HuH-7.5 (cell line): Measurements from ENCODE around the gene BCAN.
A peak's percentile ranks its signal among the peaks of the same experiment; 100 is the strongest.

Source experiments
- DNase-seq: peaks from one replicate; pipeline ENCODE4 v3.0.0; 2011; ENCODE audit warnings: low spot score

The BCAN gene

GRCh38 chr1:156662800-156663055 is 20.8 kb downstream of the BCAN start:
- DNase-seq = no peak

GRCh38 chr1:156663178-156663577 is 21.3 kb downstream of the BCAN start:
- no peak for DNase-seq

- no peak for DNase-seq
These were observed 22.3 kb downstream of the BCAN start for GRCh38 chr1:156664046-156664766.

- DNase-seq = no peak
These were observed 23.0 kb downstream of the BCAN start for GRCh38 chr1:156664767-156665411.

- no peak for DNase-seq
These were observed 23.6 kb downstream of the BCAN start for GRCh38 chr1:156665539-156665938.

- no peak for DNase-seq
These were observed 25.1 kb downstream of the BCAN start for GRCh38 chr1:156666862-156667609.

GRCh38 chr1:156667610-156667967 is 25.7 kb downstream of the BCAN start:
- no peak for DNase-seq

GRCh38 chr1:156667968-156668709 is 26.2 kb downstream of the BCAN start:
- DNase-seq = no peak

- DNase-seq = no peak
These were observed 27.1 kb downstream of the BCAN start for GRCh38 chr1:156668801-156669637.

- DNase-seq = no peak
These were observed 27.9 kb downstream of the BCAN start for GRCh38 chr1:156669794-156670193.

GRCh38 chr1:156670359-156670758 is 28.4 kb downstream of the BCAN start:
- DNase-seq = no peak

- DNase-seq = no peak
These were observed 28.9 kb downstream of the BCAN start for GRCh38 chr1:156670791-156671190.

GRCh38 chr1:156671804-156672203 is 29.9 kb downstream of the BCAN start:
- DNase-seq = no peak

GRCh38 chr1:156673387-156674121 is 31.6 kb downstream of the BCAN start:
- no peak for DNase-seq

GRCh38 chr1:156675210-156676113 is 33.5 kb downstream of the BCAN start:
- no peak for DNase-seq

- DNase-seq = no peak
These were observed 34.4 kb downstream of the BCAN start for GRCh38 chr1:156676114-156676819.

- DNase-seq = peak; percentile 92
These were observed 35.1 kb downstream of the BCAN start, which contains the start of gene NES for GRCh38 chr1:156676820-156677615. Gene NES, minus strand, starts transcription at chr1:156677407. Its CDS starts 143 bp downstream, at chr1:156677264.
